Parathyroid adenoma (tissue), 2 donors: ENCODE data around the gene ARHGAP4.

ENCODE experiments used
- H2AFZ ChIP-seq: fragments of 300-600 bp; sonication (generic); one replicate; pipeline ENCODE4 v1.7.0; 2017; ENCODE audit warnings: antibody characterized with exemption, mild to moderate bottlenecking
- H3K27ac ChIP-seq: fragments of 300-600 bp; sonication (generic); one replicate; pipeline ENCODE4 v1.7.0; 2017
- H3K27me3 ChIP-seq: fragments of 300-600 bp; sonication (generic); one replicate; pipeline ENCODE4 v1.7.0; 2017; ENCODE audit warnings: low read length; ENCODE audit not compliant: control insufficient read depth, insufficient read depth
- H3K36me3 ChIP-seq: fragments of 300-600 bp; sonication (generic); one replicate; pipeline ENCODE4 v1.7.0; 2017; ENCODE audit warnings: low read length; ENCODE audit not compliant: control insufficient read depth, insufficient read depth
- H3K4me1 ChIP-seq: fragments of 300-600 bp; sonication (generic); one replicate; pipeline ENCODE4 v1.7.0; 2017; ENCODE audit warnings: control low read depth
- H3K4me2 ChIP-seq: fragments of 300-600 bp; sonication (generic); one replicate; pipeline ENCODE4 v1.7.0; 2017; ENCODE audit warnings: low read length
- H3K4me3 ChIP-seq: fragments of 300-600 bp; sonication (generic); one replicate; pipeline ENCODE4 v1.7.0; 2017; ENCODE audit warnings: low read depth, low read length
- H3K79me2 ChIP-seq: fragments of 300-600 bp; sonication (generic); one replicate; pipeline ENCODE4 v1.7.0; 2017; ENCODE audit warnings: control low read depth
- H3K9ac ChIP-seq: fragments of 300-600 bp; sonication (generic); one replicate; pipeline ENCODE4 v1.7.0; 2017; ENCODE audit warnings: mild to moderate bottlenecking
- H3K9me3 ChIP-seq: fragments of 300-600 bp; sonication (generic); one replicate; pipeline ENCODE4 v1.7.0; 2017; ENCODE audit warnings: low read length; ENCODE audit not compliant: control insufficient read depth
- CTCF ChIP-seq: fragments of 300-600 bp; sonication (generic); IDR thresholded peaks from one replicate; pipeline ENCODE4 v1.7.0; 2017; ENCODE audit warnings: antibody characterized with exemption, mild to moderate bottlenecking
- donor health status: primary hyperparathyroidism.

ARHGAP4 gene

GRCh38 chrX:153972368-153973126 is 46.5 kb upstream of the ARHGAP4 start, which contains the start of gene TMEM187:
TSS of gene TMEM187 (plus strand) at chrX:153972754. CDS start at chrX:153982063, 9,309 bp downstream.
- H3K9ac ChIP-seq = peak within 1 kb of the TSS; percentile 97
- H3K27me3 ChIP-seq = no peaks in the 10 kb centered on the region
- peak within 1 kb of the TSS; percentile 93 for H2AFZ ChIP-seq
- H3K4me1 ChIP-seq = peaks cover 13% of the 10 kb centered on the region
- H3K27ac ChIP-seq = peak within 1 kb of the TSS; percentile 100
- peak within 1 kb of the TSS; percentile 82 for H3K4me2 ChIP-seq
- H3K4me3 ChIP-seq = peak within 1 kb of the TSS; percentile 93
- TF ChIP-seq CTCF = no peak
- no peaks in the 10 kb centered on the region for H3K36me3 ChIP-seq
- H3K79me2 ChIP-seq = peaks cover 9% of the 10 kb centered on the region
- no peaks in the 10 kb centered on the region for H3K9me3 ChIP-seq

GRCh38 chrX:153971450-153972367 is 45.6 kb upstream of the ARHGAP4 start, which contains the start of gene HCFC1:
TSS of gene HCFC1 (minus strand) at chrX:153971818. CDS start at chrX:153970840, 978 bp downstream.
- no peaks in the 10 kb centered on the region for H3K36me3 ChIP-seq
- no peaks in the 10 kb centered on the region for H3K27me3 ChIP-seq
- peaks cover 15% of the 10 kb centered on the region for H3K79me2 ChIP-seq
- H3K27ac ChIP-seq = peak within 1 kb of the TSS; percentile 100
- no peak for TF ChIP-seq CTCF
- H3K4me3 ChIP-seq = peak within 1 kb of the TSS; percentile 93
- H3K9me3 ChIP-seq = no peaks in the 10 kb centered on the region
- peak within 1 kb of the TSS; percentile 82 for H3K4me2 ChIP-seq
- peaks cover 22% of the 10 kb centered on the region for H3K4me1 ChIP-seq
- peak within 1 kb of the TSS; percentile 93 for H2AFZ ChIP-seq
- peak within 1 kb of the TSS; percentile 97 for H3K9ac ChIP-seq

GRCh38 chrX:153971124-153971449 is 45.0 kb upstream of the ARHGAP4 start:
- H3K9me3 ChIP-seq = no peaks in the 10 kb centered on the region
- no peaks in the 10 kb centered on the region for H3K27me3 ChIP-seq
- TF ChIP-seq CTCF = no peak
- H3K27ac ChIP-seq = peak overlapping the region; percentile 100
- H3K4me2 ChIP-seq = peak overlapping the region; percentile 82
- peak overlapping the region; percentile 93 for H2AFZ ChIP-seq
- H3K4me3 ChIP-seq = peak overlapping the region; percentile 93
- H3K4me1 ChIP-seq = peaks cover 26% of the 10 kb centered on the region
- no peaks in the 10 kb centered on the region for H3K36me3 ChIP-seq
- peaks cover 15% of the 10 kb centered on the region for H3K79me2 ChIP-seq
- peak overlapping the region; percentile 97 for H3K9ac ChIP-seq

GRCh38 chrX:153970357-153971123 is 44.5 kb upstream of the ARHGAP4 start:
- no peak for TF ChIP-seq CTCF
- H3K4me1 ChIP-seq = peaks cover 29% of the 10 kb centered on the region
- peaks cover 15% of the 10 kb centered on the region for H3K79me2 ChIP-seq
- peak overlapping the region; percentile 43 for H3K9ac ChIP-seq
- H3K4me3 ChIP-seq = peak overlapping the region; percentile 93
- H3K4me2 ChIP-seq = peak overlapping the region; percentile 82
- H3K36me3 ChIP-seq = no peaks in the 10 kb centered on the region
- H2AFZ ChIP-seq = peak overlapping the region; percentile 93
- no peaks in the 10 kb centered on the region for H3K9me3 ChIP-seq
- no peaks in the 10 kb centered on the region for H3K27me3 ChIP-seq
- peak overlapping the region; percentile 100 for H3K27ac ChIP-seq
